HepG2 (cell line): ENCODE measurements around the gene MDFIC. TPM values are rescaled to one million over a fixed set of nuclear protein-coding genes. Genes with fewer than 3 reads are reported as not detected.

Source experiments
- ATAC-seq: fragments of 200-7000 bp; cut with Tn5 transposase; 3 replicates; pipeline ENCODE4 v1.9.1; 2020; ENCODE audit warnings: mild to moderate bottlenecking, moderate library complexity
- BruUV-seq: library from RNA; stranded (reverse); fragments of 400-500 nt; replicated peaks from 2 replicates; lab custom pipeline; 2021; lab: Mats Ljungman, UMichigan
- CTCF ChIA-PET: fragments of 300-600 bp; formaldehyde crosslinking; extraction: SDS; loops from one replicate; lab custom pipeline; 2021; ENCODE audit warnings: low total read pairs, inconsistent platforms, low intra/inter-chr PET ratio; lab: Yijun Ruan, JAX
- POLR2A ChIA-PET: fragments of 350-600 bp; sonication (Branson Sonifier 250); formaldehyde crosslinking; loops from one replicate; lab custom pipeline; 2020; ENCODE audit warnings: antibody characterized with exemption, inconsistent platforms; lab: Yijun Ruan, JAX
- DNase-seq: peaks from one replicate; pipeline ENCODE4 v3.0.0-alpha.2; 2015; ENCODE audit warnings: low spot score
- FAIRE-seq: peaks from 3 replicates; lab custom pipeline; 2011; peaks lifted over from hg19 to GRCh38; lab: Jason Lieb, UNC
- H2AFZ ChIP-seq: one replicate; pipeline ENCODE4 v1.6.1; 2011; ENCODE audit warnings: low read length, inconsistent platforms
- H3K27ac ChIP-seq: fragments of 300-600 bp; 3 replicates; pipeline ENCODE4 v1.8.0; 2011; ENCODE audit warnings: mixed run types, mild to moderate bottlenecking, mixed read lengths, low read length, inconsistent platforms; ENCODE audit not compliant: insufficient read depth; ENCODE audit errors: extremely low read length
- H3K27me3 ChIP-seq, 2 experiments: fragments of 200-600 bp in 1 of 2; 2 replicates in 1 of 2; 3 replicates in 1 of 2; pipeline versions ENCODE4 v1.6.0 to v1.8.0; 2011; ENCODE audit warnings: low read length in 2 of 2, mild to moderate bottlenecking in 2 of 2, moderate library complexity in 2 of 2, inconsistent platforms in 1 of 2; ENCODE audit not compliant: insufficient read depth in 2 of 2, control insufficient read depth in 1 of 2
- H3K36me3 ChIP-seq, 2 experiments: fragments of 200-600 bp in 1 of 2; replicated peaks in 1 of 2; 2 replicates in 1 of 2; 3 replicates in 1 of 2; pipeline versions ENCODE4 v1.5.1 to v1.8.0; 2011; ENCODE audit warnings: low read length in 2 of 2, inconsistent platforms in 1 of 2; ENCODE audit not compliant: insufficient read depth in 2 of 2, control insufficient read depth in 1 of 2
- H3K4me1 ChIP-seq: 2 replicates; pipeline ENCODE4 v1.5.1; 2012; ENCODE audit warnings: low read length, inconsistent platforms; ENCODE audit not compliant: insufficient read depth
- H3K4me2 ChIP-seq: 2 replicates; pipeline ENCODE4 v1.6.0; 2011; ENCODE audit warnings: low read depth, low read length, inconsistent platforms
- H3K4me3 ChIP-seq, 3 experiments: fragments of 200-600 bp in 1 of 3; sonication (generic), shearing (Covaris generic) in 1 of 3; replicated peaks in 1 of 3; 2 replicates each; pipeline ENCODE4 v1.5.1; 2011 to 2016; ENCODE audit warnings: low read length in 3 of 3, inconsistent platforms in 2 of 3, low read depth in 2 of 3, mild to moderate bottlenecking in 2 of 3, control low read depth in 1 of 3, mixed read lengths in 1 of 3; ENCODE audit not compliant: insufficient read depth in 1 of 3
- H3K79me2 ChIP-seq: one replicate; pipeline ENCODE4 v1.6.1; 2011; ENCODE audit warnings: low read length, inconsistent platforms; ENCODE audit not compliant: insufficient read depth
- H3K9ac ChIP-seq: 2 replicates; pipeline ENCODE4 v1.6.0; 2011; ENCODE audit warnings: mild to moderate bottlenecking, low read depth, low read length, inconsistent platforms; ENCODE audit not compliant: insufficient read depth
- H3K9me3 ChIP-seq: 2 replicates; pipeline ENCODE4 v1.5.1; 2012; ENCODE audit warnings: mild to moderate bottlenecking, low read length
- H4K20me1 ChIP-seq: 2 replicates; pipeline ENCODE4 v1.6.0; 2011; ENCODE audit warnings: inconsistent platforms, mild to moderate bottlenecking, low read length, moderate library complexity; ENCODE audit not compliant: insufficient read depth
- BRD4 ChIP-seq: sonication (generic); formaldehyde crosslinking; IDR thresholded peaks from 2 replicates; pipeline ENCODE4 v1.4.0; 2020; ENCODE audit warnings: missing genetic modification reagents
- NFE2L1 ChIP-seq: sonication (generic); formaldehyde crosslinking; IDR thresholded peaks from 2 replicates; pipeline ENCODE4 v1.4.0; 2020; ENCODE audit warnings: missing genetic modification reagents, mild to moderate bottlenecking, borderline replicate concordance
- PAWR ChIP-seq: sonication (generic); formaldehyde crosslinking; IDR thresholded peaks from 2 replicates; pipeline ENCODE4 v1.4.0; 2020; ENCODE audit warnings: missing genetic modification reagents, mild to moderate bottlenecking, borderline replicate concordance
- TSC22D2 ChIP-seq: sonication (generic); formaldehyde crosslinking; IDR thresholded peaks from 2 replicates; pipeline ENCODE4 v1.5.1; 2020; ENCODE audit warnings: missing genetic modification reagents, mild to moderate bottlenecking, borderline replicate concordance
- ZNF839 ChIP-seq: sonication (generic); formaldehyde crosslinking; IDR thresholded peaks from 2 replicates; pipeline ENCODE4 v1.4.0; 2020; ENCODE audit warnings: missing genetic modification reagents, mild to moderate bottlenecking, borderline replicate concordance
- WGBS: methylation state at CpG from one replicate; pipeline ENCODE4 v1.1.6; 2017; ENCODE audit warnings: low lambda C conversion rate; 5-methylcytosine and 5-hydroxymethylcytosine counted together
- in situ Hi-C: cut with HindIII; loops from 2 replicates; pipeline ENCODE4 v1.10.0; 2017; ENCODE audit warnings: low pct_unique_long_range_greater_than_20kb; ENCODE audit not compliant: extremely low pct_ligation_motif_present
- intact Hi-C: fragments of 100-400 bp; cut with micrococcal nuclease; formaldehyde crosslinking; loops from one replicate; pipeline ENCODE4 v1.10.0; 2022; ENCODE audit not compliant: unreplicated experiment
- polyA plus RNA-seq, 8 experiments: library from polyadenylated mRNA; depleted of rRNA in 3 of 8; stranded (reverse) in 7 of 8; unstranded in 1 of 8; fragments of >200 nt; fragmentation: Illumina TruSeq in 4 of 8; extraction: Trizol in 4 of 8; gene quantifications; 2 replicates each; pipeline versions ENCODE4 v1.2.1 to v1.2.3, GENCODE V29; 2011 to 2016; ENCODE audit warnings: low read depth in 4 of 8, missing spikeins in 1 of 8, mixed read lengths in 1 of 8; ENCODE audit not compliant: insufficient read depth in 1 of 8
- total RNA-seq, 5 experiments: library from RNA; depleted of rRNA; stranded (reverse); fragments of >200 nt; fragmentation: Illumina TruSeq; extraction: Trizol; gene quantifications; 2 replicates each; pipeline ENCODE4 v1.2.3, GENCODE V29; 2016; ENCODE audit warnings: low read depth in 1 of 5
- TF ChIP-seq, protein P1 (sequence below): sonication (generic); formaldehyde crosslinking; IDR thresholded peaks from 2 replicates; pipeline ENCODE4 v1.4.0; 2020; ENCODE audit warnings: mild to moderate bottlenecking, missing genetic modification reagents
- TF ChIP-seq, protein P2 (sequence below): IDR thresholded peaks from 2 replicates; pipeline ENCODE4 v1.6.1; 2016; ENCODE audit warnings: missing compliant biosample characterization, missing genetic modification reagents, borderline replicate concordance

Gene MDFIC
- total and polyA plus RNA-seq, 2 of the 13 experiments (the other 11 are each of a cell fraction or from before 2014, with no cell fraction given), result 0.13 TPM; not detected in 1

GRCh38 chr7:114932991-114933390 is 11.1 kb downstream of the MDFIC start:
- FAIRE-seq (no peak), ATAC-seq (no peak), DNase-seq (no peak)
- intact Hi-C loops (no loop called here), in situ Hi-C loops (no loop called here)
- H2AFZ ChIP-seq, result no peak overlapping the region
- no peaks in the 10 kb centered on the region for H3K4me1 ChIP-seq
- H3K27ac ChIP-seq, result no peak overlapping the region
- H3K79me2 ChIP-seq, result no peaks in the 10 kb centered on the region
- no peak overlapping the region for H3K4me3 ChIP-seq
- WGBS, result 68% methylated on average over 5 of the region's 5 CpGs
- no peaks in the 10 kb centered on the region for H3K27me3 ChIP-seq
- CTCF ChIA-PET, result no interaction called here
- no peak overlapping the region for H3K9ac ChIP-seq
- H4K20me1 ChIP-seq, result no peaks in the 10 kb centered on the region
- POLR2A ChIA-PET, result no interaction called here
- BruUV-seq, result no TSS peak
- TF ChIP-seq, protein P1, sequence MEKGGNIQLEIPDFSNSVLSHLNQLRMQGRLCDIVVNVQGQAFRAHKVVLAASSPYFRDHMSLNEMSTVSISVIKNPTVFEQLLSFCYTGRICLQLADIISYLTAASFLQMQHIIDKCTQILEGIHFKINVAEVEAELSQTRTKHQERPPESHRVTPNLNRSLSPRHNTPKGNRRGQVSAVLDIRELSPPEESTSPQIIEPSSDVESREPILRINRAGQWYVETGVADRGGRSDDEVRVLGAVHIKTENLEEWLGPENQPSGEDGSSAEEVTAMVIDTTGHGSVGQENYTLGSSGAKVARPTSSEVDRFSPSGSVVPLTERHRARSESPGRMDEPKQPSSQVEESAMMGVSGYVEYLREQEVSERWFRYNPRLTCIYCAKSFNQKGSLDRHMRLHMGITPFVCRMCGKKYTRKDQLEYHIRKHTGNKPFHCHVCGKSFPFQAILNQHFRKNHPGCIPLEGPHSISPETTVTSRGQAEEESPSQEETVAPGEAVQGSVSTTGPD (CRISPR knock-in tag), result no peak
- TF ChIP-seq NFE2L1, result no peak
- TF ChIP-seq, protein P2, sequence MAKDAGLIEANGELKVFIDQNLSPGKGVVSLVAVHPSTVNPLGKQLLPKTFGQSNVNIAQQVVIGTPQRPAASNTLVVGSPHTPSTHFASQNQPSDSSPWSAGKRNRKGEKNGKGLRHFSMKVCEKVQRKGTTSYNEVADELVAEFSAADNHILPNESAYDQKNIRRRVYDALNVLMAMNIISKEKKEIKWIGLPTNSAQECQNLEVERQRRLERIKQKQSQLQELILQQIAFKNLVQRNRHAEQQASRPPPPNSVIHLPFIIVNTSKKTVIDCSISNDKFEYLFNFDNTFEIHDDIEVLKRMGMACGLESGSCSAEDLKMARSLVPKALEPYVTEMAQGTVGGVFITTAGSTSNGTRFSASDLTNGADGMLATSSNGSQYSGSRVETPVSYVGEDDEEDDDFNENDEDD, result no peak
- no peak for TF ChIP-seq BRD4 (CRISPR knock-in tag)
- TF ChIP-seq ZNF839 (CRISPR knock-in tag), result no peak
- TF ChIP-seq PAWR (CRISPR knock-in tag), result no peak
- TF ChIP-seq TSC22D2 (CRISPR knock-in tag), result no peak
- H3K9me3 ChIP-seq, result no peaks in the 10 kb centered on the region
- no peaks in the 10 kb centered on the region for H3K36me3 ChIP-seq
- no peak overlapping the region for H3K4me2 ChIP-seq
